NCI-H774 (cell line): Measurements from ENCODE around the gene RBBP8.
"Not testable (repeated sequence)": the region's sequence is repeated elsewhere in the genome, so short reads cannot be mapped to it uniquely, and the experiment has no call there.

Experiments used
- DNase-seq: peaks from one replicate; lab custom pipeline; 2025; lab: John Stamatoyannopoulos, UW

RBBP8 gene

GRCh38 chr18:22943847-22944246 is 10.7 kb downstream of the RBBP8 start:
- DNase-seq, result no peak

DNA sequence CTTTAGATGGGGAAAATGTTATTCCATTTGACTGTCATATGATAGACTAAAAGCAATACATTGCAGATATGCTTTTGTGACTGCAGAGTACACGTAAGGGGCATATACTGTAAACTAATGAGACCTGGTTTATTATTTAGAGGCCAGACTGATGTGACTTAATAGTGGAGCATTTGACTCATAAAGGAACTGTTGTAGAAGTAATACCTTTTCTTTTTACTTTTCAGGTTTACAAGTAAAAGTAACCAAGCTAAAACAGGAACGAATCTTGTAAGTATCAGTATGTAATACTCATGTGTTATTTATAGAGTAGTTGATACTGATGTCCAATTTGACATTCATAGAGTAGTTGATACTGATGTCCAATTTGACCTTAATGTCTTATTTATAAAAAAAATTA is 13.1 kb downstream of the RBBP8 start:
- no peak for DNase-seq

DNA sequence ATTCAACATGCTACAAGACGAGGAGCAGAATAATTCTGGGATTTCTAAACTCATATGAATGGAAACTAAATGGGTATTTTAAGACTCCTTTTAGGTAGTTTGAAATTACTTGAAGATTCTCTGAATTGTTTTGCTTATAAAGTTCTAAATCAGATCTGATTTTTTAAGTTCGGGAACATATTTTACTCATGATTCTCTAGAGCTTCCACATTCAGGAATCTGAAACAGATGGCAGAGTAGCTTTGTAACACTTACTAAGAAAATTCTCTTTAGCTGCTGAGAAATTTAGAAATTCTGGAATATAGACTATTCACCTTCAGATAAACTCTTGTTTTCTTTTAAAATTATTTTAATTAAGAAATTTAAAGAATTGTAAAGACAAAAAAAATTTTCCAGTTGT is 13.7 kb downstream of the RBBP8 start:
- no peak for DNase-seq

DNA sequence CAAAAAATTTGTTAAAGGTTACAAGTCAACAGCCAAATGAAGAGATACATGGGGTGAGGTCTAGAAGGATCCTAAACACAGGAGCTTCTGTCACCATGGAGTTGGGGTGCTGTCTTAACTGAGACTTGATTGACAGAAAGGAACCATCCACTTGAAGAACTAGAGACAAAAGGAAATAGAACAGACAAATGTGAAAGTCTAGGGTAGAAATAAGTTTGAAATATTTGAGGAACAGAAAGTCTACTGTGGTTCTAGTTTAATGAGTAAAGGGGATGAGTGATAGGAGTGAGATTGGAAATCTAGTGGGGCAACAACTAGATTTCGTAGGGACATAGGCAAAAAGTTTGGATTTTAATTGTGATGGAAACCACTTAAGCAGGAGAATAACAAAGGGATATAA is 18.7 kb downstream of the RBBP8 start:
- DNase-seq, result no peak

DNA sequence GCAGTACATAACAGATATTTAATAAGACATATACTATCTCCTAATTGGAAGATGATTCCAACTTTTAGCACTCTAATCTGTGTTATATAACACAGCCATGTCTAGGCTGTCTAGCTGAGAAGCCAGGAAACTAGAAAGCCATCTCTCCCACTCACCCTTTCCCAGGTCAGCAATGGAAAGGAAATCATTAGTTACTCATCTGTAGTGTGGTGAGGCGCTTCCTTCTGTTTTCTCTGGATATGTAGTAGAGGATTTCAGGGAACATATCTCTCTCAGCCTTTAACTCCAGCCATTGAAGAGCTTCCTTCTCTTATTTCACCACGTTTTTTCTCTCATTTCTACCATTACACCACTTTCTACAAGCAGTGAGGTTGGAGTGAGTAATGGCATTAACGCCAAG is 19.4 kb downstream of the RBBP8 start:
- no peak for DNase-seq

DNA sequence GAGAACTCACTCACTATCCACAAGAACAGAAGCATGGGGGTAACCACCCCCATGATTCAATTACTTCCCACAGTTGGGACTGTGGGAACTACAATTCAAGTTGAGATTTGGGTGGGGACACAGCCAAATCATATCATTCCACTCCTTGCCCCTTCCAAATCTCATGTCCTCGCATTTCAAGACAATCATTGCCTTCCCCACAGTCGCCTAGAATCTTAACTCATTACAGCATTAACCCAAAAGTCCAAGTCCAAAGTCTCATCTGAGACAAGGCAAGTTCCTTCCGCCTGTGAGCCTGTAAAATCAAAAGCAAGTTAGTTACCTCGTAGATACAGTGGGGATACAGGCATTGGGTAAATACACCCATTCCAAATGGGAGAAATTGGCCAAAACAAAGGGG is 20.9 kb downstream of the RBBP8 start:
- DNase-seq, result not testable (repeated sequence)

GRCh38 chr18:22956226-22956625 is 23.1 kb downstream of the RBBP8 start:
- no peak for DNase-seq

GRCh38 chr18:22961156-22961555 is 28.0 kb downstream of the RBBP8 start:
- DNase-seq, result no peak

DNA sequence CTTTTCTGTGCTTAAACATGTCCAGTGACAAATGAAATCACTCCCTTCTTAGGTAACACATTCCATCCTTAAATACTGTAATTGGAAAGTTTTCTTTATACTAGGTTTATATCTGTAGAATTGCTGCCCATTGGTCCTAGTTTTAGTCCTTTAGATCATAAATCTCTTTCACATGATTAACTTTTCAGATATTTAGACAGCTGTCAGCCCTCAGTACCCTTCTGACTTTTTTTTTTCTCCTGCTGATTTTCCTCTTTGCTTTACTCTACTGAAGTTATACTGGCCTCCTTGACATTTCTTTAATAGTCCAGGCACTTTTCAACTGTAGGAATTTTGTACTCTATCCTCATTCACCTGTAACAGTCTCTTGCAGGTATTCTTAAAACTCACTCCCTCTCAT is 28.9 kb downstream of the RBBP8 start:
- no peak for DNase-seq

DNA sequence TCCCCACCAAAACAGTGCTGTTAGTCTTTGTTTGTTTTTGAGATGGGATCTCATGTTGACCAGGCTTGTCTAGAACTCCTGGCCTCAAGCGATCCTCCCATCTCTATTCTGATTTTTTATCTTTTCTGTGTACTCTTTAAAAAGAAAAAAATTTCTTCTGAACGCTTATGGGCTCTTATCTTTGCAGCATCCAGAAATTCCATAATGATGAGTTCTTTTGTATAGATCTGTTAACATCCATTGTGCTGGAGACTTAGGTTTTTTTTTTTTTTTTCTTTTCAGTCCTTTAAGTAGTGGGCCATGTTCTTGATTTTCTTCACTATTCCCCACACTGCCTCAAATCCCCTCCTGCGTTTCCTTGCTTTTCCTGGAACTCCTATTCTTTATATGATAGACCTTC is 31.0 kb downstream of the RBBP8 start:
- no peak for DNase-seq

- no peak for DNase-seq
Measured at GRCh38 chr18:22964722-22965121, 31.6 kb downstream of the RBBP8 start.

DNA sequence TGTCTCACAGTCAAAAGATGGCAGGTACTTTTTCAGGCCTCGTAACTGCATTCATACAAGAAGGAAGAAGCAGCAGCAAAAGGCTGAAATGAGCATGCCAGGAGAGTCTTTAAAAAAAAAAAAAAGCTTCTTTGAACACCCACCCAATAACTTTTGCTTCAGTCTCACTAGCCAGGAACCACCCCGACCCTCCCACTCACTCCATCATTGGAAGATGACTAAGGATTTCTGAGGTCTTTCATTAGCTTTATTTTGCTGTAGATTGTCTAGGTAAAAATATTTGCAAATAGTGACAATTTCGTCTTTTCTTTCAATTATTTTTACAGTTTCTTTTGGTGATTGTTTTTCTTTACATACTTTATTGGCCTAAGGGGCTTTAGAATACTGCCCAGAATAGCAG is 37.9 kb downstream of the RBBP8 start:
- no peak for DNase-seq

DNA sequence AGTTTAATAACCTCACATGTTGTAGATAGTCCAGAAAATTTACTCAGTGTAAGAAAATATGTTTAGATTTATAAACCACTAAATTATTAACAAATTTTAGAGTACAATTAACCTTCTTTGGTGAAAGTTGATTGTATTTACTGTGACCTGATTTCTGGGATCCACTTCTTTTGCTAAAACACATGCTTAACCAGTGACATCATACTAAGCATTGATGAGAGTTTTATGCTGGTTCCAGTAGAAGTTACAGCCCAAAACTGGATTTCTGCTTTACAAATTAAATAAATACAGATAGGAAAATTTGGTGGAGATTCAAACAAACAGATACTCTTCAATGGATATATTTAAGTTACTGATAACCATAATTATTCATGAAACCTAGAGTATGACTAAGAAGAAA is 40.9 kb downstream of the RBBP8 start:
- DNase-seq, result no peak

DNA sequence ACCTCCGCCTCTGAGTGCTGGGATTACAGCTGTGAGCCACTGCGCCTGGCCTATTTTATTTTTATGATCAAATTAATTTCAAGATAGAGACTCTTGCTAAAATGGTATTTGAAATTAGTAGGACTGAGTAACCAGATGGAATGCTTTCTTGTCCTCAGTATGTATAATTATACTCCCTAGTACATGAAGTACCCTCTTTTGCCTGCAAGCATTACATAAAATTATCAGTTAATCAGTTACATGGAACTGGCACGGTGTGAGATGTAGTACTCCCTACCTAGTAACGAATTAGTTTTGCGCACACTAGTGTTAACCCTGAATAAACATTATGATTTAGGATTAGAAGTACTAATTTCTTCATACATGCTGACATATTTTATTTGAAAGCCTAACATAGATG is 41.6 kb downstream of the RBBP8 start:
- DNase-seq, result no peak

DNA sequence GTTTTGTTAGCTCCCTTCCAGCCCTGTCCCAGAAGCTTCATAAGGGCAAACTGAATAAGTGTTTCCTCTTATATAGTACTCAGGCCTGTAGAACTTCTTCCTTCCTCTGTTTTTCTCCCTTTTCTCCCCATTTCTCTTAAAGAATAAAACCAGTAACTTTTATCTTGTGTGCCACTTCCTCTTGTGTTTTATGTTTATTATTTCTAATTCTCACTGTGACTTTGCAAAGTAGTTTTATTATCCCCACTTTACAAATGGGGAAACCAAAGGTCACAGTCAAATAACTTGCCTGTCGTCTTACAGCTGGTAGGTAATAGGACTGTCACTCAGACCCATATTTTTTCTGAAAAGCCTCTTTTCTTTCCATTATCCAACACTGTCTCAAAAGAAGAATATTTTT is 42.4 kb downstream of the RBBP8 start:
- no peak for DNase-seq

DNA sequence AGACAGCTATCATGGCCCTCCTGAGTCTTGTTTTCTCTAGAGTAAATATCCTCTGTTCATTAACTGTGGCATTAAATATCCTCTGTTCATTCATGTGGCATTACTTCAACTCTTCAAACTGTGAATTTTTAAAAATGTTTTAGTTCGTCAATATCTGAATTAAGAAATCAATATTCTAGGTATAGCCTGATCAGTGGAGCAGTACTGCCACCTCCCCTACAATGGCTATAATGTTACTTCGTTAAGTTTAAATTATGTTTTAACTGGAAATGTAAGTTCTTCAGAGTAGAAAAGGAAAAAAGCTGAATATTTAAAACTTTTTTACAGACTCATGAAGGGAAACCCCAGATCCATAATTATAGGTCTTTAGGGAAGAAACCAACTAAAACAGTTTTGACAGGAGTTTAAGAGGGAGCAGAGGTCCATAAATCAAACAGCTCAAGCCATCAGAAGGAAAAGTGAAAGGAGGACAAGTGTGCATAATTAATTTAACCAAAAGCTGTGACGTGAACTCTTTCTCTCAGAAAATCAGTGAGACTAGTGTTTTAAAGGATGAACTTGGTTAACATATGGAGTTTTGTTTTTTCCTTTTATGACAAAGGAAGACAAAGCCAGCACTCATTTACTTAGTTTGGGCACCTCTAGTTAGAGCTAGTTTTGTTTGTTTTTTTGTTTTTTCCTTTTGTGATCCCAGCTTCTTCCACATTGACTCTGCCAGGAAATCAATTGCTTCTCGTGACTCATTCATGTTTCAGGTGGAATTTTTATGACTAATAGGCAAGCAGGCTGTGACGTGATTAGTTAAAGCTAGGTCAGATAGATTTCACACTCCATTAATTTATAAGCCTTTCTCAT is 44.9 kb downstream of the RBBP8 start:
- DNase-seq, result no peak

DNA sequence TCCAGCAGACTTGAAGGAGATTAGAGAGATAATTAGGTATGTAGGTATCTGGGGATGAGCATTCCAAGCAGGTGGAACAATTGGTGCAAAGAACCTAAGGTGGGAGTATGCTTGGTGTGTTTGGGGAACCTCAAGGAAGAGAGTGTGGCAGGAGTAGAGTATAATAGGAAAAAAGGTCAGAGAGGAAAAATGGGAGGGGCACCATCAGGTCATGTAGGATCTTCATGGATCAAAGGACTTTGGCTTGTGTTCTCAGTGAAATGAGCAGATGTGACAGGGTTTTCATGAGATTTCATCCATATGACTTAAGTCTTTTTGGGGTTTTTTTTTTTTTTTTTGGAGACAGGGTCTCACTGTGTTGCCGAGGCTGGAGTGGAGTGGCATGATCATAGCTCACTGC is 47.3 kb downstream of the RBBP8 start:
- no peak for DNase-seq

DNA sequence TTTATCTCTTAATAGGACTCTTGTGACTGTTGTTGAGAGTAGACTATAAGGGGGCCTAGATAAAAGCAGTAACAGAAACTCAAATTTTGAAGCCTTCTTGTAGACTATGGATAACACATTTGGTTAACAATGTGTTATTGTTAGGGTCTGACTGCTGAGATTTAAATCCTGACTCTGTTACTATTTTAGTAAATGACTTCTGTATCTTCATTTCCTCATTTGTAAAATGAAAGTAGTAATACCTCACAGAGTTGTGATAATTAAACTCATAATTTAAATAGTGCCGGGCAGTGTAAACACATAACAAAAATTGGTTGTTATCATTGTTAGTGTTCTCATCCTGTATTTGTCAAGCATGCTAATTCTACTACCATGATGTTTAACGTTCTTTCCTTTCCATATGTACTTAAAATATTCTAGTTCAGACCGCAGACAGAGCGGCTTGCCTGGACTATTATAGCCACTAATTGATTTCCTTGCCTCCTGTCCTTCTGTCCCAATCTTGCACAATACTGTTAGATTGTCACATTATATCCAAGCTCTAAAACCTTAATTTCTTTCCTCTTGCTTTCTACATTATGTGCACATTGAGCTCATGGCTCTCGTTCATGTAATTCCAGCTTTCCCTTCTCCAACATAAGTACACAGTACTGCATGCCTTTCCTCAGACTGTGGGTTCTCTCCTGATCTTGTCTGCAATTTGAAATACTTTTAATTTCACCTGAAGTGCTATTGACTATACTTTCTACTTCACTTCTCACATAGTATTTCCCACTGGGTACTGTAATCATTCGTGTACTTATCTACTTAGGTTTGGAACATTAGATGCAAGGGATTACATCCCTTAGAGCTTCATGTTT is 48.4 kb downstream of the RBBP8 start:
- no peak for DNase-seq

GRCh38 chr18:22983175-22983574 is 50.0 kb downstream of the RBBP8 start:
- no peak for DNase-seq

DNA sequence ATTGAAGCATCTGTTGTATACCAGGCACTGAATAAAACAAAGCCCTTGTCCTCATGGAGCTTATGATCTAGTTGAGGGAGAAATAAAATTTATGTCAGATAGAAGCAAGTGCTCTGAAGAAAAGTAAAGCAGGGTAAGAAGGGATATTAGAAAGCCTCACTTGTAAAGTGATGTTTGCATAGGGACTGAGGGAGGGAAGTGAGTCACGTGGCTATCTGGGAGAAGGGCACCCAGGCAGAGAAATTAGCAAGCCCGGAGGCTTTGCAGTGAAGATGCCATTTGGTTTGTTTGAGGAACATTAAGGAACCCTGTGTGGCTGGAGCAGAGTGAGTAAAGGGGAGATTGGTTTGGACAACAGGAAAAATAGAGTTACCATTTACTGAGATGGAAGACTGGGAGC is 52.1 kb downstream of the RBBP8 start:
- no peak for DNase-seq

DNA sequence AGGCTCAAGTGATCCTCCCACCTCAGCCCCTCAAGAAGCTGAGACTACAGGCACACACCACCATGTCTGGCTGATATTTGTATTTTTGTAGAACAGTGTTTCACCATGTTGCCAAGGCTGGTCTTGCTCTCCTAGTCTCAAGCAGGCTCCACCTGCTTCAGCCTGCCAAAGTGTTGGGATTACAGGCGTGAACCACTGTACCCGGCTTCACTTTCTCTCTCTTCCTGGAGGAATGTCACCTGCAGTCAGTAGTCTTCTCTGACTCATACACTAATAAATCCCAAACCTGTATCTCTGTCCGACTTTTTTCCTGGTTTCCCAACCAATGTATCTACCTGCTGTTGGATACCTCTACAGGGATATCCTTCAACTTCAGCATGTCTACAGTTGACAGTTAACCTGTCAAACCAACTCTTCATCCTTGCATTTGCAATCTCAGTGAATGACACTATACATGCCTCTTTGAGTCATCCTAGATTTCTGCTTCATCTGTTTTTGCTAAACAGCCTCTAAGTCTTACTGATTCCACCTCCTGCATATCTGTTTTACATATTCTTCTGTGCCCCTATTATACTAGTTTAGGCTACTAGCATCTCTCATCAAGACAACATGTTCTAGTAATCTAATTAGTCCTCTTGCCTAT is 54.5 kb downstream of the RBBP8 start:
- DNase-seq, result no peak

DNA sequence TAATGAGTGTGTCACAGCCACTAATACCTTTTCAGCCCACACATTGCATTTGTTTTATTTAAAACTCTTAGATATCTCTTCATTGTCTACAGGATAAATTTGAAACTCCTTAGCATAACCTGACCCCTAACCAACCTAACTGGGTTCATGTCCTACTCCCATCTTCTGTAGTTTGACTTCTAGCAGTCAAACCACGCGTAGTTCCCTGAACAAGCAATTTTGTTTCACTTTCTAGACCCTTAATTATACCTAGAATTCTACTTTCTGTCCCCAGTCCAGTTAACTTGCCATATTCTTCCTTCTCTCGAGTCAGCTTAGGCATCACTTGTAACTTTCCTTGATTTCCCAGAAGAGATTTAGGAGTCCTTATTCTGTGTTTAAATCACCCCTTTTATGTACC is 55.1 kb downstream of the RBBP8 start:
- no peak for DNase-seq

DNA sequence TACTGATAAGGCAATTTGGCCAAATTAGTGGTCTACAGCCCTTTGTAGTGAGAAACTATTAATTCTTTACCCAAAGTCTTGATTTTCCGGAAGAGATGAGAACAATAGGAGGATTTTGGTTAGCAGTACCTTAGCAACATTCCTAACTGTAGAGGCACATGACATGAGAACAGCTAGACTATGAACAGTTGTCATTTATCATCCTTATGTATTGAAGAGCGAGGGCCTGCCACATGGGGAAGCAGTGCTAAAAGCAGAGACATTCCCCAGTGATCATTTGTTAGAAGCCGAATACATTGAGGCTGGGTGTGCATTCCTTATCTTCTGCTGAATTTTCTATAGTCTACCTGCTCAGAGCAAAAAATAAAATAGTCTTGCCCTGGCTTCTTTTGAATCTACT is 65.2 kb downstream of the RBBP8 start:
- no peak for DNase-seq
